ENCODE results near the gene LARP6. TPM values are rescaled to one million over a fixed set of nuclear protein-coding genes. Genes with fewer than 3 reads are reported as not detected.
A peak's percentile ranks its signal among the peaks of the same experiment; 100 is the strongest.

Gene LARP6
- total and polyA plus RNA-seq, 2 of the 4 experiments (the other 2 are of a cell fraction): 36.4 to 135 TPM

DNA sequence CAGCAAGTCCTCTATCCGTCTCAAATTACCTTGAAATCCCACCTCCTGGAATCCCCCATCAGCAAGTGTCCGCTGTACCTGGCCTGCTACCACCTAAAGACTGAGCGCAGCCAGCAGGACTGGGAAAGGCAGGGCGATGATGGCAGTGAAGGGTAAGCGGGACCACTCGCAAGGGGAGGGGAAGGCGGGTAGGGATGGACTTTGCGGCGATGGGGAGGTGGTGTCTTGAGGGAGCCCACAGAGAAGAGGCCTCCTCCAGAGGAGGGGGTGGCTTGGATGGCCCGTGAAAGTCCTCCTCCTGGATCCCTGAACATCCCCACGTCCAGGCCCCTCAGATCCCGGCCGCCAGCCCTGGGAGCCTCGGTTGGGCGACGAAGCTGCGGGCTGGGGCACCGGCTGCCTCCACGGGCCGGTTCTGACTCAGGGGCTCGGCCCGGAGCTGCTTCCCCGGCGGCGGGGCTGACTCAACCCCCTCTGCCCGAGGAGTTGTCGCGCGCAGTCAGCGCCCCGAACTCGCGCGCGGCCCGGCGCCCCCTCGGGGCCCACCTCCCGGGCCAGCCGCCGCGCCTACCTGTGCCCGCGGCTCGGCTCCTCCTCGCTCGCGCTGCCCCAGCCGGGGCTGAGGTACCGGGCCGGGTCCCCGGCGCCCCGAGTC lies 512 bp downstream of the LARP6 start:
- intact Hi-C loops (cut with micrococcal nuclease) (no loop called here), in situ Hi-C loops (cut with MboI; ENCODE audit: low sequenced_read_pairs) (no loop called here), dilution Hi-C loops (cut with HindIII; ENCODE audit: low sequenced_read_pairs, unreplicated experiment) (no loop called here)
- TF ChIP-seq MXI1 (IDR thresholded peaks at IDR 0.05; ENCODE audit: borderline replicate concordance, low read depth, low read length) (0 out of 2 replicates have a peak, but pooled peaks have one; percentile 16), RAD21 (IDR thresholded peaks at IDR 0.05; ENCODE audit: low read length) (no peak), POLR2A (IDR thresholded peaks at IDR 0.05; ENCODE audit: low read depth, low read length) (peak; percentile 91), MAZ (IDR thresholded peaks at IDR 0.05; ENCODE audit: borderline replicate concordance, low read depth, low read length) (peak; percentile 3; the same call in 1 of the 2 replicates), BHLHE40 (IDR thresholded peaks at IDR 0.05; ENCODE audit: low read depth, low read length) (no peak)
- no TSS peak for BruUV-seq (replicated peaks)
- Histone ChIP-seq H3K36me3 (ENCODE audit: control insufficient read depth, insufficient read depth, low read length) (peaks cover 8% of the 10 kb centered on the region), H4K20me1 (ENCODE audit: insufficient read depth, low read length) (peaks cover 22% of the 10 kb centered on the region), H3K4me2 (ENCODE audit: low read depth, low read length) (peak overlapping the region; percentile 95), H3K27ac (ENCODE audit: insufficient read depth, low read length) (peak overlapping the region; percentile 99), H3K56ac (ENCODE audit: extremely low read depth, insufficient read depth, low read length) (peak overlapping the region; percentile 74; the same call in 1 of the 2 replicates), H2BK20ac (ENCODE audit: low read depth, low read length) (0 out of 2 replicates have a peak overlapping the region, but pooled peaks have one; percentile 48), H3K9me1 (ENCODE audit: insufficient read depth, low read length) (peaks cover 12% of the 10 kb centered on the region), H3K9me3 (ENCODE audit: control insufficient read depth, insufficient read depth, low read length) (no peaks in the 10 kb centered on the region), H2BK120ac (ENCODE audit: low read depth, low read length) (peak overlapping the region; percentile 87), H3K18ac (ENCODE audit: low read depth, low read length) (peak overlapping the region; percentile 84), H2BK15ac (ENCODE audit: low read depth, low read length) (peak overlapping the region; percentile 81; the same call in 2 of the 3 replicates), H2AFZ (replicated peaks; ENCODE audit: low read length, poor library complexity) (peak overlapping the region; percentile 91), H4K8ac (ENCODE audit: low read depth in 2 of 2, low read length in 2 of 2) (peak overlapping the region; percentile 53 to 61), H2BK5ac (ENCODE audit: low read depth, low read length, poor library complexity, severe bottlenecking) (peak overlapping the region; percentile 95), H3K9ac (ENCODE audit: low read depth, low read length) (peak overlapping the region; percentile 97), H3K4me1 (ENCODE audit: control insufficient read depth, insufficient read depth, low read length) (peaks cover 23% of the 10 kb centered on the region), H3K4me3 (ENCODE audit: insufficient read depth, low read depth, low read length) (peak overlapping the region; percentile 95), H3K14ac (replicated peaks; ENCODE audit: low read depth, low read length) (peak overlapping the region; percentile 91), H3K79me1 (ENCODE audit: low read depth in 1 of 2, low read length in 2 of 2) (peaks cover 13 to 43% of the 10 kb centered on the region in 2 experiments), H4K91ac (ENCODE audit: insufficient read depth, low read depth, low read length) (peak overlapping the region; percentile 90), H2AK5ac (ENCODE audit: low read depth, low read length) (peak overlapping the region; percentile 97), H3K4ac (ENCODE audit: low read depth, low read length) (peak overlapping the region; percentile 96), H3K23ac (ENCODE audit: low read depth, low read length) (peak overlapping the region; percentile 78), H4K5ac (ENCODE audit: low read depth, low read length) (peak overlapping the region; percentile 70), H3K27me3 (ENCODE audit: control insufficient read depth, insufficient read depth, low read length) (no peaks in the 10 kb centered on the region), H2AK9ac (replicated peaks; ENCODE audit: low read depth, low read length, poor library complexity) (peak overlapping the region; percentile 92)
- ATAC-seq (ENCODE audit: low read depth): peak; percentile 15
- WGBS, 2 experiments (ENCODE audit: extremely low coverage in 2 of 2, insufficient read length in 1 of 2): 0% methylated on average over 12 of the region's 54 CpGs; no CpG with 5 or more reads in 1 of the 2 experiments
- ChIA-PET CTCF (interaction anchor here (1.0 to 1.6 kb wide), 2 partner anchors 21 to 29 kb away, joined by 4 to 6 read pairs; no protein-coding TSS in a partner anchor), POLR2A (ENCODE audit: unreplicated experiment) (interaction anchor here (0.6 kb wide), 1 partner anchor 31 kb away, joined by 4 read pairs; no protein-coding TSS in a partner anchor)
- DNase-seq: peak; percentile 87

All from IMR-90 (cell line).